Breast epithelium (tissue), 3 donors: Measurements from ENCODE around the gene FYN.

Source experiments
- CTCF ChIP-seq, 3 donors: fragments of 450-650 bp; IDR thresholded peaks; one replicate each; pipeline ENCODE4 v1.5.1; 2016 to 2017; ENCODE audit warnings: antibody characterized with exemption in 3 of 3, mild to moderate bottlenecking in 3 of 3, moderate library complexity in 3 of 3
- POLR2A ChIP-seq: fragments of 450-650 bp; IDR thresholded peaks from one replicate; pipeline ENCODE4 v1.6.1; 2016; ENCODE audit warnings: antibody characterized with exemption, mild to moderate bottlenecking, moderate library complexity

GRCh38 chr6:111717621-111718020 lies 155.6 kb downstream of the FYN start:
- TF ChIP-seq POLR2A (no peak), CTCF (IDR thresholded peaks at IDR 0.05) (no peak)
